Measurements from ENCODE around the gene CPEB3. TPM values are rescaled to one million over a fixed set of nuclear protein-coding genes. Genes with fewer than 3 reads are reported as not detected.

The CPEB3 gene
- total RNA-seq, 4 donors from 2014 or later, result 12.3 to 18.4 (median 12.7) TPM

DNA sequence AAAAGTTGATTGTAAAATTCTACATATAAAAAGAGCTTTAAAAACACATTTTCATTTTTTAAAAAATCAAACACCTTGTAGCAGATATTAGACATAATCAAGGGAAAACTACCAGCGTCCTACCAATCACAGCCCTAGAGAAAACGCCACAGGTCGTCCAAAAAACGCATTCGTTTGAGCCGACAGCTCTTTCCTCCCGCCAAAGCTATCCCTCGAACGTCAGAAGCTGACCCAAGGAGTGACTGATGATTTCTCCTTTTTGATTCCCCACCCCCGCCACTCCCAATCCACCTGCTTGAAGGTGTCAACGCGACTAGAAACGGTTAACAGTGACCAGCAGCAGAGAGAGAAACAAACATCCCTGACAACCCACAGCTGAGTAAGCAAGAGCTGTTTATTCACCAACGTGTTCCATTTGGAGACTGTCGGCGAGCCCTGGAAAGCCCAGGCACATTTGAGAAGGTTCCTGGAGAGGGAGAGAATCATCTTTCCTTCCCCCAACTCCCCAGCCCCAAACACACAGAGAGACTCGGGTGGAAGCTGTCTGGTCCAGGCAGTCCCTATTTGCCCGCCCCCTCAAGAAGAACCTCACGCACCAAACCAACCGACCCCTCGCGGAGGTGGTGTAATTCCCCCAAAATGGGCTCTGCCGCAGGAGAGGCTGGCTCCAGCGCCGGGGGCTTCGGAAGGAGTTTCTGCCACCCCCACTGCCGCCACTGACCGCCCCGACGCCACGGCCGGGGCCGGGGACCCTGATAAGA, 622 bp downstream of the CPEB3 start:
- H3K4me1 ChIP-seq, result no peaks in the 10 kb centered on the region
- H3K4me3 ChIP-seq (replicated peaks in 1 of 3), result peak overlapping the region; percentile 30 to 93 (median 71)
- no peaks in the 10 kb centered on the region for H3K27me3 ChIP-seq
- DNase-seq, result peak; percentile 50 to 53
- 0% methylated on average over 16 to 18 of the region's 33 CpGs for WGBS, 2 donors
- peak overlapping the region; percentile 86 to 98 (median 97) for H3K27ac ChIP-seq
- no peaks in the 10 kb centered on the region for H3K9me3 ChIP-seq
- intact Hi-C loops (cut with DNase I), result loop anchor here (5.0 kb wide), 2 partner anchors 53 to 203 kb away; no protein-coding TSS in a partner anchor
- no peaks in the 10 kb centered on the region for H3K36me3 ChIP-seq
- TF ChIP-seq POLR2A (IDR thresholded peaks at IDR 0.05), result no peak
- TF ChIP-seq, protein P1, sequence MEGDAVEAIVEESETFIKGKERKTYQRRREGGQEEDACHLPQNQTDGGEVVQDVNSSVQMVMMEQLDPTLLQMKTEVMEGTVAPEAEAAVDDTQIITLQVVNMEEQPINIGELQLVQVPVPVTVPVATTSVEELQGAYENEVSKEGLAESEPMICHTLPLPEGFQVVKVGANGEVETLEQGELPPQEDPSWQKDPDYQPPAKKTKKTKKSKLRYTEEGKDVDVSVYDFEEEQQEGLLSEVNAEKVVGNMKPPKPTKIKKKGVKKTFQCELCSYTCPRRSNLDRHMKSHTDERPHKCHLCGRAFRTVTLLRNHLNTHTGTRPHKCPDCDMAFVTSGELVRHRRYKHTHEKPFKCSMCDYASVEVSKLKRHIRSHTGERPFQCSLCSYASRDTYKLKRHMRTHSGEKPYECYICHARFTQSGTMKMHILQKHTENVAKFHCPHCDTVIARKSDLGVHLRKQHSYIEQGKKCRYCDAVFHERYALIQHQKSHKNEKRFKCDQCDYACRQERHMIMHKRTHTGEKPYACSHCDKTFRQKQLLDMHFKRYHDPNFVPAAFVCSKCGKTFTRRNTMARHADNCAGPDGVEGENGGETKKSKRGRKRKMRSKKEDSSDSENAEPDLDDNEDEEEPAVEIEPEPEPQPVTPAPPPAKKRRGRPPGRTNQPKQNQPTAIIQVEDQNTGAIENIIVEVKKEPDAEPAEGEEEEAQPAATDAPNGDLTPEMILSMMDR (IDR thresholded peaks at IDR 0.05), result no peak

DNA sequence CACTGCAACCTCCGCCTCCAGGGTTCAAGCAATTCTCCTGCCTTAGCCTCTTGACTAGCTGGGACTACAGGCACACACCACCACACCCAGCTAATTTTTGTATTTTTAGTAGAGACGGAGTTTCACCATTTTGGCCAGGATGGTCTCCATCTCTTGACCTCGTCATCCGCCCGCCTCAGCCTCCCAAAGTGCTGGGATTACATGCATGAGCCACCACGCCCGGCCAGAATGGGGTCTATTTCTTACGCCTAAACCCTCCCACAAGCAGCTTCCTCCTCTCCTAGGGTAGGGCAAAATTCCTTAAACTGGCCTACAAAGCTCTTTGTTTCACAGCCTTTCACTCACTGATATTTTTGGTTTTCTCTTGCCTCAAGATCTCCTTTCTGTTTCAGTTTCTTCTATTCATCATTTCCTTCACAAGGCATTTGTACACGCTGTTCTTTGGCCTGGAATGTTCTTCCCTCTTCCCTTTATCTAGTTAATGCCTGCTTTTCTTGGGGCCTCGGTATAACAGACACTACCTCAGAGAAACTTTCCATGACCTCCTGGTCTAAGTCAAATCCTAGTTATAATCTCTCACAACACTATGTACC, 6.7 kb downstream of the CPEB3 start:
- no peak for TF ChIP-seq POLR2A (IDR thresholded peaks at IDR 0.05)
- TF ChIP-seq, protein P1 (IDR thresholded peaks at IDR 0.05), result no peak
- Histone ChIP-seq H3K4me1 (no peaks in the 10 kb centered on the region), H3K9me3 (no peaks in the 10 kb centered on the region), H3K27me3 (no peaks in the 10 kb centered on the region), H3K27ac (peak overlapping the region in 1 of 3 donors; percentile 43), H3K4me3 (replicated peaks in 1 of 3) (no peak overlapping the region), H3K36me3 (no peaks in the 10 kb centered on the region)
- WGBS, 2 donors, result 76 to 87% methylated on average over 10 of the region's 10 CpGs
- intact Hi-C loops (cut with DNase I), result no loop called here
- no peak for DNase-seq

DNA sequence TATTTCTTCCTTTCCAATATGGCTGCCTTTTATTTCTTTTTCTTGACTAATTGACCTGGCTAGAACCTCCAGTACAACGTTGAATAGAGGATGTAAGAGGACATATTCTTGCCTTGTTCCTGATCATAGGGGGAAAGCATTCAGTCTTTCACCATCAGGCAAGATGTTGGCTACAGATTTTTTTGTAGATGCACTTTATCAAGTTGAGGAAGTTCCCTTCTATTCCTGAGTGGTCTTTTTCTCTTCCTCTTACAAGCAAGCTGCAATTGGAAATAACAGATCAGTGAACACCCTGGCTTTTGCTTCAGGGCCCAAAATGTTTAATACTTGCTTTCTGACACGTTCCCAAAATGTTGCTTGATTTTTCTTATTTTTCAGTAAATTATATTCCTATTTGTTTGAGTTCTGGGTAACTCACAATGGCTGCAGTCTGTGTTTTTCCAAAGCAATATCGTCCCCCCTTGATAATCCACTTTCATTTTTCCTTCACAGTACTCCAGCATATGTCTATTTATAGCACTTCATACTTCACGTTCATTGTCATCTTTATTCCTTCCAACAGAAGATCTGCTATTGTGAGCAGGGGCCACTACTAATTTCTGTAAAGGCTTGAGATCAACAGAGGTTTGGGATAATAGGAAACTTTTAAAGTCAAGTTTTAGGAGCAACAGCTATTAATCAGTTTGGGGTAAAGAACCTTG, 11.7 kb downstream of the CPEB3 start:
- Histone ChIP-seq H3K36me3 (no peaks in the 10 kb centered on the region), H3K4me1 (no peaks in the 10 kb centered on the region), H3K9me3 (no peaks in the 10 kb centered on the region), H3K4me3 (replicated peaks in 1 of 3) (no peak overlapping the region), H3K27me3 (no peaks in the 10 kb centered on the region), H3K27ac (no peak overlapping the region)
- TF ChIP-seq POLR2A (IDR thresholded peaks at IDR 0.05), result no peak
- TF ChIP-seq, protein P1 (IDR thresholded peaks at IDR 0.05), result no peak
- 44 to 73% methylated on average over 4 of the region's 4 CpGs for WGBS, 2 donors
- DNase-seq, result no peak
- intact Hi-C loops (cut with DNase I), result no loop called here

DNA sequence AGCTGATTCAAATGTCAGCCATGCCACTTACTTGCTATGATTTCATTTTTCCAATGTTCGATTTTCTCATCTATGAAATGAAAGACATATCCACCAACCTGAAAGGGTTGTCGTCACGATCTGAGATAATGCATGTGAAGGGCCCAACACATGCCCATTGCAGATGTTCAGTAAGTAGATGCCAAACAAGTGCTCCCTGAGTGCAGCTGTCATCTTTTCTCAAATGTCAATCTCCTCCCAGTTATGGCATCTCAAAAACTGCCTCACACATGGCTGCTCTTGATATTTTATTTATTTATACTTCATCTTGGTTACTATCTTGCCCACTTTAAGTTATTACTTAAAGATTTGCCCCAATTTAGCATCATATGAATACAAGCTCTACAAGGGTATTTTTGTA, 16.8 kb downstream of the CPEB3 start:
- Histone ChIP-seq H3K27ac (no peak overlapping the region), H3K36me3 (no peaks in the 10 kb centered on the region), H3K9me3 (no peaks in the 10 kb centered on the region), H3K4me3 (replicated peaks in 1 of 3) (no peak overlapping the region), H3K27me3 (no peaks in the 10 kb centered on the region), H3K4me1 (no peaks in the 10 kb centered on the region)
- intact Hi-C loops (cut with DNase I), result no loop called here
- TF ChIP-seq POLR2A (IDR thresholded peaks at IDR 0.05), result no peak
- TF ChIP-seq, protein P1 (IDR thresholded peaks at IDR 0.05), result no peak
- WGBS, 2 donors, result 93 to 98% methylated on average over 3 of the region's 3 CpGs
- no peak for DNase-seq

All from thyroid gland (tissue), 4 donors.